ENCODE data around the gene C15orf62.
A peak's percentile ranks its signal among the peaks of the same experiment; 100 is the strongest.

The C15orf62 gene, protein sequence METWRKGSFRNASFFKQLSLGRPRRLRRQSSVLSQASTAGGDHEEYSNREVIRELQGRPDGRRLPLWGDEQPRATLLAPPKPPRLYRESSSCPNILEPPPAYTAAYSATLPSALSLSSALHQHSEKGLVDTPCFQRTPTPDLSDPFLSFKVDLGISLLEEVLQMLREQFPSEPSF

DNA sequence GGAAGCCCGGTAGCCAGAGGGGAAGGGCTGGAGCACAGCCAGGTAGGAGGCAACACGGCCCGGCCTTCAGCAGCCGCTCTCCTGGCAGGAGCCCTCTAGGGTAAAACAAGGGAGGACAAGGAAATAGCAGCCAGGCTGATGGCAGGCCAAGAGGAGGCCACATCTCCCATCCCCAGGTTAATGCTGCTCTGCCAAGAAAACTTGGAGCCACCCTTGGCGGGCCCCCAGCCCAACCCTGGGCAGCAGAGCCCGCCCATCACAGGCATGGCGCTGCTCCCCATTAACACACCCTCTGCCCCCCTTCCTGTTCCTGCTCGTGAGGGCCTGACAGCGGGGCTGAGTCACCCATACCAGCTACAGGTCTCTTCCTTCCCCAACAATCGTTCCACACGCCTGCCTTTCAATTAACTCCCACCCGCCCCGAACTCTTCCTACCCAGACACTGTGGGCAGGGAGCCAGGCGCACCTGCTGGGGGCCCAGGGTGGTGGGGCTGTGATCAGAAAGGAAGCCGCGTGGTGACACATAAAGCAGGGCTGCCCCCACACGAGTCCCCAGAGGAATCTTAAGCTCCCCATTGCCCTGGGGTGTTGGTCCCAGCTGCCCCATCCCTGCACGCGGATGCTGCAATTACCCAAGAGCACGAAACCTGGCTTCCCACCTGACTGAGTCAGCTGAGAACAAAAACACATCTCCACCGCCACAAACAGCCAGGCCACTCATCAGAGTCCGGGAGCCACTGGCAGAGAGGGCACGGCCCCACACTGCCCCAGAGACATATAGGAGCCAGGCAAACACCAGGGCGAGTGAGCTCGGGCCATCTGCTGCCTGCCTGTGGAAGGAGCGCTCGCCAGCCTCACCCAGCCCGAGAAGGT is at the start of gene C15orf62:
C15orf62 (plus strand) TSS at position 707 of the 873 bp plus-strand sequence. CDS start 516 bp downstream, outside the sequence.
- peak; percentile 78 to 86 for DNase-seq

DNA sequence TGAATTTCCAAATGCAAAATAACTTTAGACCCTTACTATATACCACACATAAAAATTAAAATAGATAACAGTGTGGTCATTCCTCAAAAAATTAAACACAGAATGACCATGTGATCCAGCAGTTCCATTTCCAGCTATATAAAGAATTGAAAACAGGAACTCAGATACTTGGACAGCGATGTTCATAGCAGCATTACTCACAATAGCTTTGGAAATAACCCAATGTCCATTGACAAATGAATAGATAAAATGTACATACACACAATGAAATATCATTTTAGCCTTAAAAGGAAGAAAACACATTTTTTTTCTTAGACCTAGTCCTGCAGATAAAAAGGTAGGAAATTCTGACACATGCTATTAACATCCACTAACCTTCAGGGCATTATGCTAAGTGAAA is 48.1 kb upstream of the C15orf62 start:
- no peak for DNase-seq

DNA sequence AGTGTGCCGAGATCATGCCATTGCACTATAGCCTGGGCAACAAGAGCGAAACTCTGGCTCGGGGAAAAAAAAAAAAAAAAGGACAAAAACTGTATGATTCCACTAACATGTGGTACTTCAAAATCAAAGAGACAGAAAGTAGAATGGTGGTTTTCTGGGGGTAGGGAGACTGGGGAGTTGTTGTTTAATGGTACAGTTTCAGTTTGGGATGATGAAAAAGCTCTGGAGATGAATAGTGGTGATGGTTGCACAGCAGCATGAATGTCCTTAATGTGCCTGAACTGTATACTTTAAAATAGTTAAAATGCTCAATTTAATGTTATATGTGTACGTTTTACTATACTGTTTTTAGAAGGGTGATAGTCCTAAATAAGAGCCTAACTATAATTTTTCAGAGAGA is 47.4 kb upstream of the C15orf62 start:
- DNase-seq = no peak

DNA sequence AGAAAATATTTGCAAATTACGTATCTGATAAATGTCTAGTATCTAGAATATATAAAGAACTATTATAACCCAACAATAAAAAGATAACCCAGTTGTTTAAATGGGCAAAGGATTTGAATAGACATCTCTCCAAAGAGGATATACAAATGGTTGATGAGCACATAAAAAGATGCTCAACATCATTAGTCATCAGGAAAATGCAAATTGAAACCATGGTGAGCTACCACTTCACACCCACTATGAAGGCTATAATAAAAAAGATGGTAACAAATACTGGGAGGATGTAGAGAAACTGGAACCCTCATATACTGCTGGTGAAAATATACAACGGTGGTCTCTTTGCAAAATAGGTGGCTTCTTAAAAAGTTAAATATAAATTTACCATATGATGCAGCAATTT is 46.8 kb upstream of the C15orf62 start:
- no peak for DNase-seq

DNA sequence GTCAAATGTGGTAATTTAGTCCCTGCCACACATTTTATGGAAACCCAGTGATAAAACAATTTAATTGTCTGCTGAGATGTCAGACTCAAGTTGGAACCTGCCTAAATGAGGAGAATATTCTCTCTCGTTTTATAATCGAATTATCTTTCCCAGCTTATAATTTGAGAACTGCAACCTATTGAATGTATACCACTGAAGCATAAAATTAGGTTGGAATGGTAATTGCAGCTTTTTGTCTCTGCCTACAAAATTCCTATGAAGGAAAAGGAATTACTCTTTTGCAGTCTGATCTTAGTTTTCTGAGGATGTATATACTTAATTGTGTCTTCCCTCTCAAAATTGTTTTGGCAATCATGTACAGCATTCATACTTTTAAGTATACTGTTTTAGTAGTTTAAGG is 45.9 kb upstream of the C15orf62 start:
- DNase-seq = no peak

DNA sequence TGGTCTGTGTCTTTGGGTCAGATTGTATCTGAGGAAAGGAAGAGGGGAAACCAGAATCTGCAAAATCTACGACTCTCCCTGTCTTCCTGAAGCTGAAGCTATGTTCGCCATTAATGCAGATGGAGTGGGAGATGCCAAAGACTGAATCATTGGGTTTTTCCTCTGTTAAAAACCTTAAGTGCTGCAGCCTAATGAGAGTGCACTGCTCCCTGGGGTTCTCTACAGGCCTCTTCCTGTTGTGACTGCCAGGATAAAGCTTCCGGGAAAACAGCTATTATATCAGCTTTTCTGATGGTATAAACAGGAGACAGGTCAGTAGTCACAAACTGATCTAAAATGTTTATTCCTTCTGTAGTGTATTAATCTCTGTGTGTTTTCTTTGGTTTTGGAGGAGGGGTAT is 38.7 kb upstream of the C15orf62 start:
- DNase-seq = peak; percentile 21 to 46

DNA sequence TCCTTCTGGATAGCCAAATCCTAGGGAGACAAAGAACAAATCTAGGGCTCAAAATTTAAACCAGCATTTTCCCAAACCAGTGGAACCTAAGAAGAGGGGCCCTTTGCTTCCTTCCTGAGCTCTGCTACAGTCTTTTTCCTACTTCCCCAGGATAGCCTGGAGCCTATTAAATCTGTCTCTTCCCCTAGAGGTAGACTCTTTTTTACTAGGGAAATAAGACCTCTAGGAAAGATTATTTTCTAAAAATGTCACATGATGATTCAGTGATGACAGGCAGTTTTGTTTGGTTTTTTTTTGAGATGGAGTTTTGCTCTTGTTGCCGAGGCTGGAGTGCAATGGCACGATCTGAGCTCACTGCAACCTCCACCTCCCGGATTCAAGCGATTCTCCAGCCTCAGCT is 33.2 kb upstream of the C15orf62 start:
- DNase-seq = no peak

DNA sequence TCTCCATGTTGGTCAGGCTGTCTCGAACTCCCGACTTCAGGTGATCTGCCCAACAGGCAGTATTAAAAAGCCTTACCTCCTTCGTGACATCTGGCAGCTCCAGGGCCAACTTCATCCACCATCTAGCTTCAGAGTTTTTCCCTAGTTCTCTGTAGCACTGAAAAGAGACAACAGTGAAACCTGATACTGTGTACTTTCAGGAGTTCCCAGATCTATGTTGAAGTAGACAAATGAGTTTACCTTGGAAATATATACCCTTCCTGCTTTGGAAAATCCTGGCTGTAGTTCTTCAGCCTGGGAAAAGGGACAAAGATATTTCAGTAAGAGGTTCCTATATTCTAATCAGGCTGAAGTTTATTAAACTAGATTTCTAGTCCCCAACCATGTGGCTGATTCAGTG is 32.7 kb upstream of the C15orf62 start:
- DNase-seq = peak in 1 of 2 experiments; percentile 19

DNA sequence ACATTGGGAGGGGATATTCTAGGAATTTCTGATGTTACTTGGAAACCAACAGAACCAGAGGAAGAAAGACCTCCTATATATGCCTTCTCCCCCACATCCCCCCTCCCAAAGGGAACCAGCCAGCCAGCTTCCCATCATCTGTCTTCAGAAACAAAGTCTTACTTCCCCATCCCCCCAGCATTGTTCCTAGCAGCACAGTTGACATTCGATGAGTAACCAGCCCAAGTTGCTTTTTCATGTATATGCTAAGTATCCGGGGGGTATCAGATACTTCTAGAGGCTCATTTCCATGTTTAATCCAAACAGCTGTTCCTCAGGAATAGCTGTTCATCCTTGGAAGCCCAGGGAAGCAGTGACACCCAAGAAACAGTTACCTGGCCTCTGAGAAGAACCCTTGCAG is 30.7 kb upstream of the C15orf62 start:
- no peak for DNase-seq

DNA sequence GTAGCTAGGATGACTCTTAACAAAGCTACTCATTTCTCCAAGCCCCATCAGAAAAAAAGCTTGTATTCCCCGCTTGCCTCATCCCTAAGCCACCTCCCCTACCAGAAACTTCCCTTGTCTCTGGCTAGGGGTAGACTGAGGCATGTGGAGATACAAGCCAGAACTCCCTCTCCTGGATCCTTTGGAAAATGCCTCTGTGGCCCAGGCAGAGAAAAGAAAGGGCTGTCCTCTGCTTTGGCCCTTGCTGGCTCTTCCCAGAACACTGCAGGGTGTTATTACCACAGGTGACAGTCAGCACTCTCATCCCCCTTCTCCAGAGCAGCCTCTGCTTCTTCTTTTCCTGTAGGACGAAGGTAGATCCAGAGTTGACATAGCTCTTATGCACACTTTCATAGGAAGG is 29.9 kb upstream of the C15orf62 start:
- DNase-seq = no peak

DNA sequence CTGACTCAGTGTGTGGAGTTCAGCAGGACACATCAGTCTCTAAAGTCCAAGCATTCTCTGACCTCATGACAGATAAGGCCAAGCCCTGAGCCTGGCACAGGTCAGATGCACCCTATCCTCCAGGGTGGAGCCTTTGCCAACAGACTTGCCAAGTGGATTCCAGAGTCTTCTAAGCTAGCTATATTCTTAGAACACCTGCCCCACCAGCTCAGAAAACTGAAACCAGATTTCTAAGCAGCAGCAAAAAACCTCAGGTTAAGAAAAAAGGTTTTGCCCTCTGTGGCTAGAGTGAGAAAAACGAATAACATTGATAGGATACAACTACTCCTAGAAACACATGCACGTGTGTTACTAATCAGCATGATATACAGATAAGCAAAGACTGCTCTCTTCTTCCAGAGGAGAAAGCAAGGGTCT is 26.3 kb upstream of the C15orf62 start:
- DNase-seq = no peak

DNA sequence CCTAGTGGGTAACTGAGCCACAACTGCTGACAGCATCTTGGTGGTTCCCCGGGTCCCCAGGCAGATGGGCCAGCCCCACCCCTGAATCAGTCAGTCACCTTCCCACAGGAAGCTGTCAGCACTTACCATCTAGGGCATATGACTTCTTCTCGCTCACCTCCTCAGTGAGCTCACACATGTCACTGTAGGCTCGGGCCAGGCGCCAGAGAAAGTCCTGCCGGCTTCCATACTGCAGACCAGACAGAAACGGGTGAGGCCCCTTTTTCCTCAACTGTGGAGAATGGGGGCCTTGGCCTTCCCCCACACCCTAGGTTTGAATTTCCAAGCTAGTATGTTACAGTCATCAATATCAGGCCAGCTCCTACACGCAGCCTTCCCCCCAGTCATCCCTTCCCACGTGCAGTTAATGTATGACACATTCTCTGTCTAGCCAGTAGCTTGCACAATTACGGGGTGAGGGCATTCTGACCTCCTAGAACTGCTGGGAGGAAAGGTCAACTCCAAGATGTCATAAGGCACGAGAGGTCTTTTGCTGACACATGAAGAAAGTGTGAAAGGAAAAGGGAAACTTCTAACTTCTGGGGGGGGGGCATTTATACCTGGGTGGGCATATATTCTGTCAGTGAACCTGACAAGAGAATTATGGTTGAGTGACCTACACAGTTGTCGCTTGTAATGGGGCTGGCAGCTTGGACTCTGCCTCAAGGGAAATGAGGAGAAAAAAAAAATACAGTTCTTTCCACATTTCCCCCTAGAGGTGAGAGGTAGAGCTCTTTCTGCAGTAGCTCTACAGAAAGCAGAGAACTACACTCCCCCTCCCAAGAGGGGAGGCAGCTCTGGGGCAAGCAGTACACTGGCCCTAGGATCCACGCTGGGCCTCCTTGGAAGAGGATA is 25.6 kb upstream of the C15orf62 start:
- no peak for DNase-seq

DNA sequence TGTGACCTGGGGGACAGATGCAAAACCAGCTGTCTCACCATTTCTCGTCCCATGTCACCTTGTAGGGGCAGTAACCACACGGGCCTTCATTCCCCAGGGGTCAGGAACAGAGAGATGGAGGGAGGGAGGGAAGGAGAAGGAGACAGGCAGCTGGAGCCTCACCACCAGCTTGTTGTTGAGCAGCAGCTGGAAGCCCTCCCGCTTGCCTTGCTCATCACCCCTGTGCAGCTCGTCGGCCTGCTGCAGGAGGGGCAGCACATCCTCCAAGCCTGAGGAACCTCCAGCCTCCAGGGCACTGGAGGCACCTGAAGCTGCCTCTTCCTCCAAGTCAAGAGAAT is 25.0 kb upstream of the C15orf62 start:
- no peak for DNase-seq

DNA sequence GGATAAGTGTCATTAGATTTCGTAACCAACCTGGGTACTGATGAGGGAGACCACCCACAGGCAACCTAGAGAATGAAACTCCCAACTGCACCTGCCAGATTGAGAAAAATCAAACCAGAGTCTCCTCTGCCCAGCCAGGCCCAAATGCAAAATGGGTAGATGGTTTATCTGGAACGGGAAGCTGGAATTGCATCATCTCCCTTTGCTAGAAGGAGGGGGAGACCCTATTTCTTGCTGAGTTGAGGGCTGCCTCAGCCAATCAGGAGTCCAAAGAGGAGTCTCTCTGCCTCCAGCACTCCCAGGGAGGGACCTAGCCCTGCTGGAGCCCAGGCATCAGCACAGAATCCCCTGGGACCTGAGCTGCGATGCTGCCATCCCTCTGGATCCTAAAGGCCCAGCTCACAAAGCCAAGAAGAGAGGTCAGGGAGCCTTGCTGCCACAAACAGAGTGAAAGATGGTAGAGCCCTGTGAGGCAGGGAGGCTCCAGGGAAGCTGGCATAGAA is 22.8 kb upstream of the C15orf62 start:
- DNase-seq = no peak

DNA sequence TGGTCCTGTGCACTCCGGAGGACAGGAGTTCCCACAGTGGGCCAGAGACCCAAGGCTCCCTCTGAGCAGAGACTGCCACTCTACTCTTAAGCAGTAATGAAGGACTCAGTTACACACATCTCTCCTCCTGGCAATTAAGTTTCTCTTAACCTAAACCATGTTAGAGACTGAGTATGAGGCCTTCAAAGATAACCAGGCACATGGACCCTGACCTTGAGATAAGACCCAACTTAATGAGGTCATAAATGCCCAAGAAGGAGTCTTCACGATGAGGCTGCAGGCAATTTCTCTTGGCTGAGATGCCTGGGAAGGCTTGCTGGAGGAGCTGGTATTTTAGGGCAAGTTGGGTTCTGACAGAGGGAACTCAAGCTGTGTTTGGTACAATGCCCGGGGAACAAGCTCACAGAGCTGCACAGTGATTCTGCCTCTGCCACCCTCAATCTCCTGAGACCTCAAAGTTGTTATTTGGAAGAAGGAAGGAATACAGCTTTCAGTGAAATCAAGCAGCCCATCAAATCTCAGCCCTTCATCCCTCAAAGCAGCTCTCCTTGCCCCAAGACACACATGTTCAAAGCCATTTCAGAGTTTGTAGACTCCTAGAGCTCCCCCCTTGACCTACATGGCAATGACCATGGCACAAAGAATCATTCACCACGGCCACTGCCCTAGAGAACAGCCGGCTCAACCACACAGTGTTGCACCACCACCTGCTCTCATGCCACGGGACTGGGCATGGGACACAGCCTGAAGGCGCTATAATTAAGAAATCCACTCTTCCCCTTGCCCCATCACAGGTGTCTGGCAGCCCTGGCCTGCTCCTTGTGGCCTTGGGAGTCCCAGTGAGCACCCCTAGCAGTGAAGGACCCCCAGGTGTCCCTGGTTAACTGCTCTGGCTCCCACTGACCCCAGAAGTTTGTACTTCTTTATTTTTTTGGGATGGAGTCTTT is 21.8 kb upstream of the C15orf62 start:
- no peak for DNase-seq

DNA sequence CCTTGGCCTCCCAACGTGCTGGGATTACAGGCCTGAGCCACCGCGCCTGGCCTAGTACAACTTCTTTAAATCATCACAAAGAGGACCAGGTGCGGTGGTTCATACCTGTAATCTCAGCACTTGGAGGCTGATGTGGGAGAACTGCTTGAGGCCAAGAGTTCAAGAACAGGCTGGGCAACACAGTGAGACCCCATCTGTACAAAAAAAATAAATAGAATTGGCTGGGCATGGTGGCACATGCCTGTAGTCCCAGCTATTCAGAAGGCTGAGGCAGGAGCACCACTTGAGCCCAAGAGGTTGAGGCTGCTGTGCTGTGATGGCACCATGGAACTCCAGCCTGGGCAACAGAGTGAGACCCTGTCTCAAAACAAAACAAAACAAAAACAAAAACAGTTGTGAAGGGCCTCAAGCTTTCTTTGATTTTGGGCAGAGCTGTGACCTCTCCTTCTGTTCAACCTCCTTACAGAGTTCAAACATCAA is 20.6 kb upstream of the C15orf62 start:
- no peak for DNase-seq

DNA sequence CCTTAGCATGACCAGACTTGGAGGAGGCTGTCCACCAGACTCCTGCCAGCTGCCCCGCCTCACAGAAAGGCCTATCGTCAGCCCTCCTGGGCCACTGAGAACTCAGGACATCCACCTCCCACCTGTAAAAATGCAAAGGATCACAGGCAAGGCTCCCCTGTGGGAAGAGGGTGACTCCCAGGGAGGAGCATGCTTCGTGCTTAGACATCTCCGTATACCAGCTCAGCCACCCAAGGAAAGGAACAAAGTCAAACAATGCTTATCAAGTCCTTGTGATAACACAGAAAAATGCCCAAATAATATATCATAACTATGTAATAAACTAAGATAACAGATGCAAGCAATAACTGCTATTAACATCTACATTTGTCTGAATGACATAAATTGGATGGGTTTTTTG is 18.9 kb upstream of the C15orf62 start:
- no peak for DNase-seq

DNA sequence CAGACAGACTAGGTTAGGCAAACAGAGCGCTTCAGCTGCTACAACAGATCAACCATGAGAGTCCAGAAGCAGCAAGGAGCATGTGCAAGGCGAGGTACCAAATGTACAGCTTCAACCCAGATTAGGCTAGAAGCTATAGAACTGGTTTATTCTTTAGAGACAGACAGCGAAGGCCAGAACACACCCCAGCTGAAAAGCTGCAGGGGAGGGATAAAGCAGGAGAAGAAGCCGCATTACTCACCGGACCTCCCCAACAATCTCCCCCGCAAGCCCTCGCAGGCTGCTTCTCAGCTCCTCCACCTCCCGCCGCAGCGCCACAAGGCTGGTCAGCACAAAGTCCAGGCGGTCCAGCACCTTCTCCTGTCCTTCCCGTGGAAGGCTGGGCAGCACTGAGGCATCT is 18.0 kb upstream of the C15orf62 start:
- DNase-seq = no peak

DNA sequence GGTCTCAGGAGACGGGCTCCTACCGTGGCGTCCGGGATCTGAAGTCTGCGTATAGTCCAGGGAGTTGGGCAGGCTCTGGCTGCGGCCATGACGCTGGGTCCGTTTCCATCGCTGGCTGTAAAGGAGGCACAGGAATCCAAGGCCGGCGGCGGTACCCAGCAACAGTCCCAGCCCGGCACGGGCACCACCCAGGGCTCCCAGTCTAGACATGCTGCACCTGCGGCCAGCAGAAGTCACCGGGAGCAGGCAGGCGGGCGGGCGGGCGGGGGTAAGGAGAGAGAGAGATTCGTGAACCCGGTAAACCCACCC is 15.3 kb upstream of the C15orf62 start:
- DNase-seq = no peak

DNA sequence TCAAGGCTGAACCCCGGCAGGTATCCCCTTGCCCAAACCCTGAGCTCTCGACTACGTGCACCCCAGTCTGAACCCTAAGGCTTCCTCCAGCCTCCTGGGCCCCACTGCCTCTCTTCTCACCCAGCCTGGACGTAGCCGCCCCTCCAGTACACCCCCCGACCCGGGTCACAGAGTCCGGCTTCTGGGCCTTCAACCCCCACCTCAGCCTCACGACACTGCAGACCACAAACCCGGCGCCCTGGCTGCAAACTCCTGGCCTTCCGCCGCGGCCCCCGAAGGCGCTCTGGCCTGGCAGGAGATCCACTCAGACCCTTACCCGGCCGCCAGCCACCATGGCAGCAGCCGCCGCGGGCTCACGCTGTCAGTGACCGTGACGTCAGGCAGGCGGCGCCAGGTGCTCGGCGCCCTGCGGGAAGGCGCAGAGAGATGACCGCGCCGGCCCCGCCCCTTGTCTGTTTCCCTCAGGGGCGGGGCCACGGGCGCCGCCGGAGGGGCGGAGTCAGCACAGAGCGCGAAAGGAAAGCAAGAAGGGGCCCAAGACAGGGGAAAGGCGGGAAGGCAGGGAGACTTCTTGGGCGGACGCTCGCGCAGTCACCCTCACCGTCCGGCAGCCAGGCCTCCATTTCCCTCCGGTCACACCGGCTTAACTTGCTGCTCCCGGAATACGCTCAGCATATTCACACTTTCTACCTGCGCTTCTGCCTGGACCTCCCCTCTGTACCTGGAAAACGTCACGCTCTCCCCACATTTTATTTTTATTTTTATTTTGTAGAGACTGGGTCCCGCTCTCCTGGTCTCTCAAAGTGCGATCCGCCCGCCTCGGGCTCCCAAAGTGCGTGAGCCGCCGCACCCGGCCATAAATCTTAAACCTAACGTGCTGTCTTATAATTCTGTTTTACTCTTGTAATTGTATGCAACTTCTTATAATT is 14.6 kb upstream of the C15orf62 start, which contains the start of gene RMDN3:
RMDN3 (minus strand) TSS at position 372 of the 929 bp plus-strand sequence. CDS start 471 bp downstream, outside the sequence.
- DNase-seq = peak; percentile 93 to 94

DNA sequence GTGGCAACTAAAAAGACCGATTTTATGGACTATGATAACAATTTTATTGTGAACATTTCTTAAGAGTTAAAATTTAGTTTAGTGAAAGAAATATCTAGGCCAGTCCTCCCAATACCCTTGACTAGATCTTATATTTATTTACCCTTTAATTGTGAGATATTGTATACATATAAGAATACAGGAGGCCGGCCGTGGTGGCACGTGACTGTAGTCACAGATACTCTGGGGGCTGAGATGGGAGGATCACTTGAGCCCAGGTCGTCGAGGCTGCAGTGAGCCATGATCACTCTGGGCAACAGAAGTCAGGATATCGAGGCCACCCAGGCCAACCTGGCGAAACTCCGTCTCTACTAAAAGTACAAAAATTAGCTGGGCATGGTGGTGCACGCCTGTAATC is 14.0 kb upstream of the C15orf62 start:
- DNase-seq = no peak
